ENCODE data around the gene VMO1. TPM values are rescaled to one million over a fixed set of nuclear protein-coding genes. Genes with fewer than 3 reads are reported as not detected.

The VMO1 gene
- under 1 TPM; 0.29 to 0.32 TPM for total RNA-seq

- ChIA-PET CTCF (interaction anchor here (1.0 kb wide), 1 partner anchor 102 kb away, joined by 3 read pairs; no protein-coding TSS in a partner anchor), POLR2A (interaction anchor here (0.6 kb wide), 1 partner anchor 215 kb away, joined by 4 read pairs; no protein-coding TSS in a partner anchor)
Measured at GRCh38 chr17:4786106-4786511, at the start of gene VMO1. Gene VMO1, minus strand, starts transcription at chr17:4786364. Its CDS starts 12 bp downstream, at chr17:4786352.

- CTCF ChIA-PET: interaction anchor here (0.8 kb wide), 1 partner anchor 10 kb away, joined by 4 read pairs; no protein-coding TSS in a partner anchor
- POLR2A ChIA-PET: interaction anchor here (0.5 kb wide), 1 partner anchor 17 kb away, joined by 4 read pairs; no protein-coding TSS in a partner anchor
Measured at GRCh38 chr17:4834681-4835020, 48.5 kb upstream of the VMO1 start.

- POLR2A ChIA-PET: interaction anchor here (0.5 kb wide), 1 partner anchor 18 kb away, joined by 4 read pairs; no protein-coding TSS in a partner anchor
- CTCF ChIA-PET: interaction anchor here (0.8 to 1.3 kb wide), 2 partner anchors 10 to 44 kb away, joined by 4 read pairs; no protein-coding TSS in a partner anchor
Measured at GRCh38 chr17:4833941-4834680, 47.9 kb upstream of the VMO1 start.

GRCh38 chr17:4833178-4833940 is 47.2 kb upstream of the VMO1 start, which contains the start of gene MINK1:
Gene MINK1, plus strand, starts transcription at chr17:4833340. Its CDS starts 244 bp downstream, at chr17:4833584.
- POLR2A ChIA-PET: interaction anchor here (0.6 to 0.7 kb wide), 2 partner anchors 38 to 43 kb away, joined by 3 read pairs; partner anchors contain the start of gene PSMB6
- CTCF ChIA-PET: interaction anchor here (0.8 to 1.3 kb wide), 3 partner anchors 9 to 118 kb away, joined by 3 to 4 read pairs (median 4); no protein-coding TSS in a partner anchor

- CTCF ChIA-PET: interaction anchor here (1.0 kb wide), 1 partner anchor 118 kb away, joined by 3 read pairs; no protein-coding TSS in a partner anchor
- POLR2A ChIA-PET: interaction anchor here (0.6 to 0.7 kb wide), 2 partner anchors 37 to 43 kb away, joined by 3 read pairs; partner anchors contain the start of gene PSMB6
Measured at GRCh38 chr17:4832829-4833177, 46.6 kb upstream of the VMO1 start.

- ChIA-PET POLR2A (no interaction called here), CTCF (interaction anchor here (0.6 kb wide), 1 partner anchor 30 kb away, joined by 3 read pairs; no protein-coding TSS in a partner anchor)
Measured at GRCh38 chr17:4827399-4827798, 41.2 kb upstream of the VMO1 start.

GRCh38 chr17:4823373-4824089 is 37.4 kb upstream of the VMO1 start:
- ChIA-PET POLR2A (no interaction called here), CTCF (interaction anchor here (1.4 kb wide), 1 partner anchor 208 kb away, joined by 3 read pairs; no protein-coding TSS in a partner anchor)

GRCh38 chr17:4822835-4823234 is 36.7 kb upstream of the VMO1 start:
- CTCF ChIA-PET: no interaction called here
- POLR2A ChIA-PET: no interaction called here

- ChIA-PET POLR2A (no interaction called here), CTCF (no interaction called here)
Measured at GRCh38 chr17:4818276-4818675, 32.1 kb upstream of the VMO1 start.

GRCh38 chr17:4816826-4817225 is 30.7 kb upstream of the VMO1 start:
- ChIA-PET CTCF (no interaction called here), POLR2A (no interaction called here)

GRCh38 chr17:4815043-4815675 is 29.0 kb upstream of the VMO1 start:
- POLR2A ChIA-PET: no interaction called here
- CTCF ChIA-PET: no interaction called here

GRCh38 chr17:4812690-4813089 is 26.5 kb upstream of the VMO1 start:
- CTCF ChIA-PET: no interaction called here
- POLR2A ChIA-PET: no interaction called here

- ChIA-PET POLR2A (no interaction called here), CTCF (no interaction called here)
Measured at GRCh38 chr17:4811471-4811870, 25.3 kb upstream of the VMO1 start.

- ChIA-PET CTCF (no interaction called here), POLR2A (no interaction called here)
Measured at GRCh38 chr17:4810696-4811290, 24.6 kb upstream of the VMO1 start.

- ChIA-PET POLR2A (no interaction called here), CTCF (interaction anchor here (1.2 to 3.9 kb wide), 2 partner anchors 19 to 79 kb away, joined by 3 to 16 read pairs; partner anchors contain the start of gene GLTPD2)
Measured at GRCh38 chr17:4808378-4808767, 22.2 kb upstream of the VMO1 start.

- ChIA-PET POLR2A (interaction anchor here (0.8 to 1.7 kb wide), 2 partner anchors 12 to 18 kb away, joined by 3 to 8 read pairs; partner anchors contain the start of gene PSMB6), CTCF (interaction anchor here (1.1 to 3.9 kb wide), 3 partner anchors 18 to 92 kb away, joined by 3 to 16 read pairs (median 3); partner anchors contain the start of genes C17orf107 and GLTPD2)
Measured at GRCh38 chr17:4807605-4808377, 21.6 kb upstream of the VMO1 start.

GRCh38 chr17:4806777-4807604 is 20.8 kb upstream of the VMO1 start, which contains the start of gene PLD2:
Gene PLD2, plus strand, starts transcription at chr17:4807152. Its CDS starts 621 bp downstream, at chr17:4807773.
- ChIA-PET CTCF (interaction anchor here (1.1 to 3.9 kb wide), 3 partner anchors 18 to 93 kb away, joined by 3 to 16 read pairs (median 3); partner anchors contain the start of genes C17orf107 and GLTPD2), POLR2A (interaction anchor here (0.8 to 1.7 kb wide), 3 partner anchors 11 to 31 kb away, joined by 3 to 8 read pairs (median 7); partner anchors contain the start of gene PSMB6)
